Neuronal stem cell (in vitro differentiated cells): ENCODE results near the gene WDR82.

ENCODE experiments used
- DNase-seq: peaks from one replicate; pipeline ENCODE4 v3.0.0-alpha.2; 2013; ENCODE audit warnings: low spot score
- H2AFZ ChIP-seq: one replicate; pipeline ENCODE4 v1.6.1; 2013; ENCODE audit warnings: mild to moderate bottlenecking, low read length, inconsistent platforms
- H2AK5ac ChIP-seq: 2 replicates; pipeline ENCODE4 v1.6.1; 2013; ENCODE audit warnings: low read depth, mild to moderate bottlenecking, inconsistent platforms, low read length, moderate library complexity, mixed read lengths
- H2BK120ac ChIP-seq: 2 replicates; pipeline ENCODE4 v1.6.1; 2013; ENCODE audit warnings: low read depth, mild to moderate bottlenecking, inconsistent platforms, low read length, moderate library complexity, mixed read lengths
- H2BK12ac ChIP-seq: one replicate; pipeline ENCODE4 v1.6.1; 2013; ENCODE audit warnings: low read length, inconsistent platforms
- H2BK15ac ChIP-seq: 2 replicates; pipeline ENCODE4 v1.6.1; 2013; ENCODE audit warnings: mild to moderate bottlenecking, low read length, inconsistent platforms, mixed read lengths
- H2BK5ac ChIP-seq: one replicate; pipeline ENCODE4 v1.6.1; 2013; ENCODE audit warnings: inconsistent platforms, mild to moderate bottlenecking, low read length, moderate library complexity
- H3K14ac ChIP-seq: one replicate; pipeline ENCODE4 v1.6.1; 2013; ENCODE audit warnings: low read length, inconsistent platforms
- H3K18ac ChIP-seq: 2 replicates; pipeline ENCODE4 v1.6.1; 2013; ENCODE audit warnings: low read length, inconsistent platforms
- H3K23ac ChIP-seq: 2 replicates; pipeline ENCODE4 v1.6.1; 2013; ENCODE audit warnings: low read depth, mild to moderate bottlenecking, mixed read lengths, low read length, inconsistent platforms; ENCODE audit not compliant: poor library complexity
- H3K27ac ChIP-seq: replicated peaks from 3 replicates; pipeline ENCODE4 v1.5.1; 2013; ENCODE audit warnings: low read length, inconsistent platforms
- H3K27me3 ChIP-seq, 3 experiments: 2 replicates each; pipeline ENCODE4 v1.6.1; 2013; ENCODE audit warnings: low read length in 3 of 3, mild to moderate bottlenecking in 2 of 3, inconsistent platforms in 1 of 3, low read depth in 1 of 3, mixed read lengths in 1 of 3, moderate library complexity in 1 of 3; ENCODE audit not compliant: control insufficient read depth in 3 of 3, insufficient read depth in 3 of 3
- H3K36me3 ChIP-seq, 2 donors: replicated peaks in 1 of 2; 2 replicates each; pipeline ENCODE4 v1.6.1; 2013; ENCODE audit warnings: low read length in 2 of 2; ENCODE audit not compliant: control insufficient read depth in 2 of 2, insufficient read depth in 2 of 2
- H3K4ac ChIP-seq: 2 replicates; pipeline ENCODE4 v1.6.1; 2013; ENCODE audit warnings: inconsistent platforms, mild to moderate bottlenecking, low read length, moderate library complexity
- H3K4me1 ChIP-seq, 2 donors: 1 replicate in 1 of 2; 2 replicates in 1 of 2; pipeline ENCODE4 v1.6.1; 2013; ENCODE audit warnings: low read length in 2 of 2, low read depth in 1 of 2; ENCODE audit not compliant: control insufficient read depth in 2 of 2, insufficient read depth in 1 of 2
- H3K4me2 ChIP-seq: one replicate; pipeline ENCODE4 v1.6.1; 2013; ENCODE audit warnings: mild to moderate bottlenecking, low read length, inconsistent platforms; ENCODE audit not compliant: insufficient read depth, poor library complexity, severe bottlenecking
- H3K4me3 ChIP-seq, 2 donors: 2 replicates each; pipeline ENCODE4 v1.5.1; 2013; ENCODE audit warnings: low read length in 2 of 2, mild to moderate bottlenecking in 2 of 2, inconsistent platforms in 1 of 2, moderate library complexity in 1 of 2
- H3K79me1 ChIP-seq: one replicate; pipeline ENCODE4 v1.6.1; 2013; ENCODE audit warnings: low read depth, mild to moderate bottlenecking, inconsistent platforms, low read length, moderate library complexity
- H3K9ac ChIP-seq: one replicate; pipeline ENCODE4 v1.6.1; 2013; ENCODE audit warnings: mild to moderate bottlenecking, low read depth, low read length, inconsistent platforms; ENCODE audit not compliant: poor library complexity
- H3K9me3 ChIP-seq, 2 donors: replicated peaks in 1 of 2; 2 replicates each; pipeline versions ENCODE3 to v1.6.1; 2013; ENCODE audit warnings: low read length in 2 of 2, mild to moderate bottlenecking in 2 of 2, inconsistent platforms in 1 of 2, low read depth in 1 of 2, mixed read lengths in 1 of 2, moderate library complexity in 1 of 2; ENCODE audit not compliant: control insufficient read depth in 2 of 2, insufficient read depth in 1 of 2
- H4K8ac ChIP-seq: one replicate; pipeline ENCODE4 v1.6.1; 2013; ENCODE audit warnings: low read depth, mild to moderate bottlenecking, inconsistent platforms, low read length, moderate library complexity
- H4K91ac ChIP-seq: one replicate; pipeline ENCODE4 v1.6.1; 2013; ENCODE audit warnings: low read length, low read depth, mild to moderate bottlenecking, inconsistent platforms; ENCODE audit not compliant: poor library complexity
- WGBS, 2 donors: extraction: QIAGEN DNeasy Blood & Tissue Kit; methylation state at CpG; one replicate each; pipeline ENCODE4 v1.1.7; 2013; ENCODE audit warnings: missing lambda C conversion rate in 2 of 2, mixed read lengths in 1 of 2; ENCODE audit not compliant: insufficient read length in 2 of 2, insufficient replicate concordance in 1 of 2; ENCODE audit errors: extremely low coverage in 2 of 2; 5-methylcytosine and 5-hydroxymethylcytosine counted together

The WDR82 gene

GRCh38 chr3:52237657-52238172, 40.7 kb downstream of the WDR82 start:
- peaks cover 5 to 13% of the 10 kb centered on the region in 2 donors for H3K36me3 ChIP-seq
- H3K9me3 ChIP-seq = no peaks in the 10 kb centered on the region
- H3K14ac ChIP-seq = peak overlapping the region; percentile 23
- H3K27ac ChIP-seq = no peak overlapping the region
- no peak overlapping the region for H3K4me2 ChIP-seq
- DNase-seq = no peak
- H3K23ac ChIP-seq = no peak overlapping the region
- H3K4me1 ChIP-seq = peaks cover 15 to 17% of the 10 kb centered on the region in 2 donors
- WGBS, 2 donors = no CpG with 5 or more reads among the region's 8 CpGs
- H2AFZ ChIP-seq = no peak overlapping the region
- no peaks in the 10 kb centered on the region for H3K27me3 ChIP-seq
- no peak overlapping the region for H3K4ac ChIP-seq
- H3K79me1 ChIP-seq = no peaks in the 10 kb centered on the region
- H4K8ac ChIP-seq = no peak overlapping the region
- H4K91ac ChIP-seq = no peak overlapping the region
- peak overlapping the region; percentile 92 for H2AK5ac ChIP-seq
- peak overlapping the region; percentile 84 for H3K18ac ChIP-seq
- H3K9ac ChIP-seq = peak overlapping the region; percentile 15
- no peak overlapping the region for H2BK120ac ChIP-seq
- H3K4me3 ChIP-seq = peak overlapping the region in 1 of 2 donors; percentile 97
- H2BK12ac ChIP-seq = no peak overlapping the region
- H2BK15ac ChIP-seq = peak overlapping the region; percentile 55
- H2BK5ac ChIP-seq = peak overlapping the region; percentile 59

- H3K9me3 ChIP-seq = no peaks in the 10 kb centered on the region
- peak overlapping the region; percentile 23 for H3K14ac ChIP-seq
- H3K4me1 ChIP-seq = peaks cover 15 to 17% of the 10 kb centered on the region in 2 donors
- peak overlapping the region; percentile 59 for H2BK5ac ChIP-seq
- H3K18ac ChIP-seq = peak overlapping the region; percentile 67
- peak overlapping the region; percentile 65 for H3K9ac ChIP-seq
- H2BK120ac ChIP-seq = no peak overlapping the region
- no peak overlapping the region for H2AFZ ChIP-seq
- no peaks in the 10 kb centered on the region for H3K79me1 ChIP-seq
- H3K4me3 ChIP-seq = peak overlapping the region in 1 of 2 donors; percentile 7
- peak overlapping the region; percentile 92 for H2AK5ac ChIP-seq
- no peak overlapping the region for H3K4me2 ChIP-seq
- H3K27me3 ChIP-seq = no peaks in the 10 kb centered on the region
- H2BK15ac ChIP-seq = peak overlapping the region; percentile 55
- no peak for DNase-seq
- WGBS, 2 donors = no CpG with 5 or more reads among the region's 6 CpGs
- H3K4ac ChIP-seq = no peak overlapping the region
- no peak overlapping the region for H3K27ac ChIP-seq
- H4K8ac ChIP-seq = no peak overlapping the region
- H4K91ac ChIP-seq = no peak overlapping the region
- no peak overlapping the region for H3K23ac ChIP-seq
- H3K36me3 ChIP-seq = peaks cover 5 to 13% of the 10 kb centered on the region in 2 donors
- H2BK12ac ChIP-seq = peak overlapping the region; percentile 61
These were observed 41.3 kb downstream of the WDR82 start for GRCh38 chr3:52237006-52237656.

GRCh38 chr3:52236424-52236886, 42.0 kb downstream of the WDR82 start:
- H3K4me3 ChIP-seq = no peak overlapping the region
- no peak overlapping the region for H2BK12ac ChIP-seq
- no peak overlapping the region for H4K8ac ChIP-seq
- H3K9ac ChIP-seq = no peak overlapping the region
- H3K4me1 ChIP-seq = peaks cover 15 to 17% of the 10 kb centered on the region in 2 donors
- no peak overlapping the region for H3K23ac ChIP-seq
- no peak overlapping the region for H2BK120ac ChIP-seq
- no peaks in the 10 kb centered on the region for H3K9me3 ChIP-seq
- no peak overlapping the region for H2AK5ac ChIP-seq
- H3K27me3 ChIP-seq = no peaks in the 10 kb centered on the region
- no peak overlapping the region for H3K18ac ChIP-seq
- no peak overlapping the region for H2BK5ac ChIP-seq
- DNase-seq = no peak
- no peak overlapping the region for H2AFZ ChIP-seq
- H3K4ac ChIP-seq = no peak overlapping the region
- WGBS, 2 donors = no CpG with 5 or more reads among the region's 5 CpGs
- no peak overlapping the region for H3K4me2 ChIP-seq
- H2BK15ac ChIP-seq = no peak overlapping the region
- H3K27ac ChIP-seq = no peak overlapping the region
- H3K79me1 ChIP-seq = no peaks in the 10 kb centered on the region
- H3K14ac ChIP-seq = peak overlapping the region; percentile 17
- H4K91ac ChIP-seq = no peak overlapping the region
- H3K36me3 ChIP-seq = peaks cover 5 to 13% of the 10 kb centered on the region in 2 donors
